ENCODE results near the gene PTGDS. TPM values are rescaled to one million over a fixed set of nuclear protein-coding genes. Genes with fewer than 3 reads are reported as not detected.
A peak's percentile ranks its signal among the peaks of the same experiment; 100 is the strongest.

Gene PTGDS
- total RNA-seq, 1 donor from 2014 or later, result not detected

GRCh38 chr9:137020771-137021567 is 43.7 kb downstream of the PTGDS start:
- intact Hi-C loops (cut with micrococcal nuclease), result no loop called here
- Mint-ChIP-seq H3K4me3 (no peak overlapping the region), H3K27ac (no peak overlapping the region), H3K27me3 (no peaks in the 10 kb centered on the region), H3K4me1 (peaks cover 5% of the 10 kb centered on the region), H3K9me3 (no peaks in the 10 kb centered on the region), H3K36me3 (ENCODE audit: low read depth) (peaks cover 4% of the 10 kb centered on the region)
- ATAC-seq (ENCODE audit: low read depth) (no peak), DNase-seq (no peak)
- ChIA-PET POLR2A (no interaction called here), CTCF (interaction anchor here (1.0 to 1.7 kb wide), 2 partner anchors 8 to 14 kb away, joined by 3 to 4 read pairs; no protein-coding TSS in a partner anchor)
- TF ChIP-seq CTCF (IDR thresholded peaks at IDR 0.05), result no peak

- Mint-ChIP-seq H3K27ac (no peak overlapping the region), H3K4me3 (no peak overlapping the region), H3K9me3 (no peaks in the 10 kb centered on the region), H3K4me1 (peaks cover 11% of the 10 kb centered on the region), H3K27me3 (no peaks in the 10 kb centered on the region), H3K36me3 (ENCODE audit: low read depth) (peaks cover 4% of the 10 kb centered on the region)
- intact Hi-C loops (cut with micrococcal nuclease), result no loop called here
- ChIA-PET POLR2A (no interaction called here), CTCF (interaction anchor here (1.0 to 1.7 kb wide), 2 partner anchors 8 to 14 kb away, joined by 3 to 4 read pairs; no protein-coding TSS in a partner anchor)
- ATAC-seq (ENCODE audit: low read depth) (no peak), DNase-seq (no peak)
- no peak for TF ChIP-seq CTCF (IDR thresholded peaks at IDR 0.05)
These were observed 44.3 kb downstream of the PTGDS start for GRCh38 chr9:137021568-137021978.

- ATAC-seq (ENCODE audit: low read depth), result peak; percentile 71
- H3K4me1 Mint-ChIP-seq, result peaks cover 15% of the 10 kb centered on the region
- no peak for TF ChIP-seq CTCF (IDR thresholded peaks at IDR 0.05)
- H3K27me3 Mint-ChIP-seq, result no peaks in the 10 kb centered on the region
- DNase-seq, result no peak
- intact Hi-C loops (cut with micrococcal nuclease), result no loop called here
- no peak overlapping the region for H3K4me3 Mint-ChIP-seq
- POLR2A ChIA-PET, result no interaction called here
- peaks cover 2% of the 10 kb centered on the region for H3K36me3 Mint-ChIP-seq (ENCODE audit: low read depth)
- no peaks in the 10 kb centered on the region for H3K9me3 Mint-ChIP-seq
- CTCF ChIA-PET, result no interaction called here
- H3K27ac Mint-ChIP-seq, result no peak overlapping the region
These were observed 44.8 kb downstream of the PTGDS start for GRCh38 chr9:137021979-137022661.

GRCh38 chr9:137022662-137023008 is 45.3 kb downstream of the PTGDS start:
- no peak for TF ChIP-seq CTCF (IDR thresholded peaks at IDR 0.05)
- intact Hi-C loops (cut with micrococcal nuclease), result no loop called here
- Mint-ChIP-seq H3K4me3 (no peak overlapping the region), H3K27ac (no peak overlapping the region), H3K27me3 (no peaks in the 10 kb centered on the region), H3K36me3 (ENCODE audit: low read depth) (peaks cover 2% of the 10 kb centered on the region), H3K9me3 (no peaks in the 10 kb centered on the region), H3K4me1 (peaks cover 18% of the 10 kb centered on the region)
- CTCF ChIA-PET, result no interaction called here
- DNase-seq (no peak), ATAC-seq (ENCODE audit: low read depth) (no peak)
- POLR2A ChIA-PET, result no interaction called here

- Mint-ChIP-seq H3K9me3 (no peaks in the 10 kb centered on the region), H3K4me1 (peaks cover 18% of the 10 kb centered on the region), H3K4me3 (no peak overlapping the region), H3K27me3 (no peaks in the 10 kb centered on the region), H3K36me3 (ENCODE audit: low read depth) (peaks cover 2% of the 10 kb centered on the region), H3K27ac (no peak overlapping the region)
- TF ChIP-seq CTCF (IDR thresholded peaks at IDR 0.05), result no peak
- ATAC-seq (ENCODE audit: low read depth) (no peak), DNase-seq (no peak)
- intact Hi-C loops (cut with micrococcal nuclease), result no loop called here
- CTCF ChIA-PET, result no interaction called here
- POLR2A ChIA-PET, result no interaction called here
These were observed 45.9 kb downstream of the PTGDS start for GRCh38 chr9:137023157-137023556.
